ENCODE data around the gene MAPK10. TPM values are rescaled to one million over a fixed set of nuclear protein-coding genes. Genes with fewer than 3 reads are reported as not detected.
"Not testable (repeated sequence)": the region's sequence is repeated elsewhere in the genome, so short reads cannot be mapped to it uniquely, and the experiment has no call there.

MAPK10 gene
- total and polyA plus RNA-seq, 7 experiments from 2014 or later = 0.54 TPM; not detected in 6

GRCh38 chr4:86075796-86076195 lies 284.1 kb downstream of the MAPK10 start:
- POLR2A ChIA-PET; H3K4me3 Mint-ChIP-seq; H3K27ac Mint-ChIP-seq; H3K36me3 ChIP-seq (ENCODE audit: control insufficient read depth in 2 of 3, insufficient read depth in 3 of 3, low read length in 3 of 3); H3K9me3 ChIP-seq (ENCODE audit: control insufficient read depth in 2 of 3, low read length in 3 of 3); DNase-seq; H3K36me3 Mint-ChIP-seq; H3K27me3 Mint-ChIP-seq; intact Hi-C loops (cut with micrococcal nuclease); H3K4me3 ChIP-seq (ENCODE audit: low read length); ATAC-seq; CTCF ChIA-PET; H3K27ac ChIP-seq (ENCODE audit: low read depth, low read length); H3K4me1 ChIP-seq (ENCODE audit: control insufficient read depth in 2 of 2, insufficient read depth in 2 of 2, low read length in 2 of 2); H3K27me3 ChIP-seq (ENCODE audit: control insufficient read depth in 2 of 2, insufficient read depth in 2 of 2, low read length in 2 of 2); H3K9me3 Mint-ChIP-seq; H3K4me1 Mint-ChIP-seq: not testable (repeated sequence)

DNA sequence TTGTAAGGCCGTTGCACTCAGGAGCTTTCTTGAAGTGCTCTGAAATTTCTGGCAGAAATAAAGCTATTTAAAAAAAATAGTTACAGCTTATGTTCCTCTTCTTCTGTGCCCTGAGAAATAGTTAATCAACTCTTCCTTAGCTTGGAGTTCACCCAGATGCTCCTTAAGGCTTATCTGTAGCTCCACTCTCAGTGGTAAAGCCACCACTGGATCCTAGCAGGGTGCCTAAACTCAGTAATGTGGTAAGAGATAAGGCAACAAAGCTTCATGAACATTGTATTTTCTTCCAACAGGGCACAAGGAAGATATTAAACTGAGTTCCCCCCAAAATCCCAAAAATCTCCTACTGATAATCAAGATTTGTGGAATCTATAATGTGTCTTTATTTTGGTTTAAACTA lies 299.5 kb downstream of the MAPK10 start:
- H3K36me3 Mint-ChIP-seq = no peaks in the 10 kb centered on the region
- no peaks in the 10 kb centered on the region for H3K4me1 ChIP-seq (ENCODE audit: control insufficient read depth in 2 of 2, insufficient read depth in 2 of 2, low read length in 2 of 2)
- ChIA-PET POLR2A (no interaction called here), CTCF (no interaction called here)
- H3K4me3 ChIP-seq (ENCODE audit: low read length) = no peak overlapping the region
- H3K9me3 Mint-ChIP-seq = peaks cover 0 to 5% (median 0%) of the 10 kb centered on the region in 11 donors
- no peaks in the 10 kb centered on the region for H3K9me3 ChIP-seq (ENCODE audit: control insufficient read depth in 2 of 3, low read length in 3 of 3)
- ATAC-seq (no peak), DNase-seq (no peak)
- H3K27ac ChIP-seq (ENCODE audit: low read depth, low read length) = no peak overlapping the region
- intact Hi-C loops (cut with micrococcal nuclease) = no loop called here
- H3K27ac Mint-ChIP-seq = no peak overlapping the region
- H3K36me3 ChIP-seq (ENCODE audit: control insufficient read depth in 2 of 3, insufficient read depth in 3 of 3, low read length in 3 of 3) = no peaks in the 10 kb centered on the region
- H3K4me3 Mint-ChIP-seq = no peak overlapping the region
- peaks cover 0 to 7% (median 0%) of the 10 kb centered on the region in 5 donors for H3K27me3 Mint-ChIP-seq
- no peaks in the 10 kb centered on the region for H3K27me3 ChIP-seq (ENCODE audit: control insufficient read depth in 2 of 2, insufficient read depth in 2 of 2, low read length in 2 of 2)
- no peaks in the 10 kb centered on the region for H3K4me1 Mint-ChIP-seq

DNA sequence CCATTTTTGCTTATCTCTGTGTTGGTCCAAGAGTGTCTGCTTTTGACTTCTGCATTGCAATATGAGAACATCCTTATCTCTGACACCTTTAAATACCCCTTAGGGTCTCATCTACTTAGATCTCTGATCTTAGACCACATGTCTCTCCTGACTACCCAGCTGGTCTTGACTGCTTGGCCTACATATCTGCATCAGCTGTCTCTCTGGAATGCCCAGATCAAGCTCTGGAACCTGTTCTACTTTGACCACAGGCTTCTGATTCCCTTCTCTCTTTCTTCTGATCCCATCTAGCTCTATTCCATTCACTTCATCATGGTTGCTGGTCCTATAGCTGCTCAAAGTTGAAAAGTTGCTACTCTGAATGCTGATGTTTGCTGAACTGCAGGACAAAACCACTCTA lies 301.2 kb downstream of the MAPK10 start:
- intact Hi-C loops (cut with micrococcal nuclease) = no loop called here
- no peak overlapping the region for H3K4me3 ChIP-seq (ENCODE audit: low read length)
- Mint-ChIP-seq H3K4me3 (no peak overlapping the region), H3K27me3 (peaks cover 0 to 7% (median 0%) of the 10 kb centered on the region in 5 donors), H3K36me3 (no peaks in the 10 kb centered on the region), H3K27ac (no peak overlapping the region), H3K9me3 (peaks cover 0 to 5% (median 0%) of the 10 kb centered on the region in 11 donors), H3K4me1 (no peaks in the 10 kb centered on the region)
- H3K27ac ChIP-seq (ENCODE audit: low read depth, low read length) = no peak overlapping the region
- CTCF ChIA-PET = no interaction called here
- H3K4me1 ChIP-seq (ENCODE audit: control insufficient read depth in 2 of 2, insufficient read depth in 2 of 2, low read length in 2 of 2) = no peaks in the 10 kb centered on the region
- no peaks in the 10 kb centered on the region for H3K9me3 ChIP-seq (ENCODE audit: control insufficient read depth in 2 of 3, low read length in 3 of 3)
- DNase-seq (no peak), ATAC-seq (no peak)
- POLR2A ChIA-PET = no interaction called here
- H3K27me3 ChIP-seq (ENCODE audit: control insufficient read depth in 2 of 2, insufficient read depth in 2 of 2, low read length in 2 of 2) = no peaks in the 10 kb centered on the region
- H3K36me3 ChIP-seq (ENCODE audit: control insufficient read depth in 2 of 3, insufficient read depth in 3 of 3, low read length in 3 of 3) = no peaks in the 10 kb centered on the region

DNA sequence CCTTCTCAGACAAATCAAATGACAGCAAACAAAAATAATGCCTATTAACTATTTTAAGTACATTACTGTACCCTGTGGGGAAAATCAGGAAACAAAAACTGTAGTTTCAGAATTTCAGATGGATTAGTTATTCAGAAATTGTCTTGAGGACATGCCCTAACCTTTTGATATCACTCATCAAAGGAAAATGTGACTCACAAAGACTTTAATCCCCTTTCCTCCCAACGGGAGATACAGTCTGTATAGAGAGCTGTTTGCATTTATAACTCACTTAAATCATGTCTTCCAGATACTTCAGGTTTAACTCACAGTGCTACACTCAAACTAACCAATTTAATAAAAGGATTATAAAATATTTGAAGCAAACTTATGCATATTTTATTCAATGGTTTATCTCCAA lies 304.0 kb downstream of the MAPK10 start:
- no peak overlapping the region for H3K4me3 Mint-ChIP-seq
- no peaks in the 10 kb centered on the region for H3K36me3 ChIP-seq (ENCODE audit: control insufficient read depth in 2 of 3, insufficient read depth in 3 of 3, low read length in 3 of 3)
- H3K27ac Mint-ChIP-seq = no peak overlapping the region
- no peaks in the 10 kb centered on the region for H3K9me3 ChIP-seq (ENCODE audit: control insufficient read depth in 2 of 3, low read length in 3 of 3)
- ChIA-PET CTCF (no interaction called here), POLR2A (no interaction called here)
- H3K4me1 Mint-ChIP-seq = no peaks in the 10 kb centered on the region
- DNase-seq (no peak), ATAC-seq (no peak)
- H3K36me3 Mint-ChIP-seq = no peaks in the 10 kb centered on the region
- H3K4me1 ChIP-seq (ENCODE audit: control insufficient read depth in 2 of 2, insufficient read depth in 2 of 2, low read length in 2 of 2) = no peaks in the 10 kb centered on the region
- intact Hi-C loops (cut with micrococcal nuclease) = no loop called here
- H3K4me3 ChIP-seq (ENCODE audit: low read length) = no peak overlapping the region
- H3K27me3 Mint-ChIP-seq = peaks cover 0 to 7% (median 0%) of the 10 kb centered on the region in 5 donors
- peaks cover 0 to 3% (median 0%) of the 10 kb centered on the region in 11 donors for H3K9me3 Mint-ChIP-seq
- no peaks in the 10 kb centered on the region for H3K27me3 ChIP-seq (ENCODE audit: control insufficient read depth in 2 of 2, insufficient read depth in 2 of 2, low read length in 2 of 2)
- H3K27ac ChIP-seq (ENCODE audit: low read depth, low read length) = no peak overlapping the region

- Mint-ChIP-seq H3K9me3 (peaks cover 0 to 4% (median 0%) of the 10 kb centered on the region in 11 donors), H3K4me3 (no peak overlapping the region), H3K4me1 (no peaks in the 10 kb centered on the region), H3K27ac (no peak overlapping the region), H3K36me3 (no peaks in the 10 kb centered on the region), H3K27me3 (peaks cover 0 to under 1% (median 0%) of the 10 kb centered on the region in 5 donors)
- no peaks in the 10 kb centered on the region for H3K9me3 ChIP-seq (ENCODE audit: control insufficient read depth in 2 of 3, low read length in 3 of 3)
- ATAC-seq (no peak), DNase-seq (no peak)
- no peak overlapping the region for H3K27ac ChIP-seq (ENCODE audit: low read depth, low read length)
- H3K36me3 ChIP-seq (ENCODE audit: control insufficient read depth in 2 of 3, insufficient read depth in 3 of 3, low read length in 3 of 3) = no peaks in the 10 kb centered on the region
- intact Hi-C loops (cut with micrococcal nuclease) = no loop called here
- H3K4me3 ChIP-seq (ENCODE audit: low read length) = no peak overlapping the region
- H3K27me3 ChIP-seq (ENCODE audit: control insufficient read depth in 2 of 2, insufficient read depth in 2 of 2, low read length in 2 of 2) = no peaks in the 10 kb centered on the region
- CTCF ChIA-PET = no interaction called here
- no peaks in the 10 kb centered on the region for H3K4me1 ChIP-seq (ENCODE audit: control insufficient read depth in 2 of 2, insufficient read depth in 2 of 2, low read length in 2 of 2)
- POLR2A ChIA-PET = no interaction called here
Measured at GRCh38 chr4:86054286-86055032, 305.4 kb downstream of the MAPK10 start.

DNA sequence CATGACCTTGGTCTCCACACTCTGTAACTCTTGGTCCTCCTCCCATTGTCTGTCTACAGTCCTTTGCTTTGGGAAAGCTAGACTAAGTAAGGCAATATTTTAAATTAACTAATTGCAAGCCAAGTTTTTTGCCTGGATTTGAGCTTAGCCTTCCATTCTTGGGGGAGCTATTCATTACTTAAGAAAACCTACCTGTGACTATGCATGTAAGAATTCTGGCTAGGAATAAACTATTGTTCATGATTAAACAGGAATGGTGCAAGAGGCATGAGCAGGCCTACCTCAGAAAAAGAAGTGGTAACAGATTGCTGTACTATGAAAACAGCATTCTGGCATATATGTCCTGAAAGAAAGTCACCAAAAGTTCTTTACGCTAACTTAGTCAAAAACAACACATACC lies 309.4 kb downstream of the MAPK10 start:
- ChIA-PET POLR2A (no interaction called here), CTCF (no interaction called here)
- Histone ChIP-seq H3K4me3 (ENCODE audit: low read length) (no peak overlapping the region), H3K4me1 (ENCODE audit: control insufficient read depth in 2 of 2, insufficient read depth in 2 of 2, low read length in 2 of 2) (no peaks in the 10 kb centered on the region), H3K27ac (ENCODE audit: low read depth, low read length) (no peak overlapping the region), H3K36me3 (ENCODE audit: control insufficient read depth in 2 of 3, insufficient read depth in 3 of 3, low read length in 3 of 3) (no peaks in the 10 kb centered on the region), H3K9me3 (ENCODE audit: control insufficient read depth in 2 of 3, low read length in 3 of 3) (no peaks in the 10 kb centered on the region), H3K27me3 (ENCODE audit: control insufficient read depth in 2 of 2, insufficient read depth in 2 of 2, low read length in 2 of 2) (no peaks in the 10 kb centered on the region)
- intact Hi-C loops (cut with micrococcal nuclease) = no loop called here
- ATAC-seq = no peak
- Mint-ChIP-seq H3K9me3 (peaks cover 0 to 10% (median 0%) of the 10 kb centered on the region in 11 donors), H3K4me3 (no peak overlapping the region), H3K4me1 (no peaks in the 10 kb centered on the region), H3K27me3 (no peaks in the 10 kb centered on the region), H3K27ac (no peak overlapping the region), H3K36me3 (no peaks in the 10 kb centered on the region)
- no peak for DNase-seq

DNA sequence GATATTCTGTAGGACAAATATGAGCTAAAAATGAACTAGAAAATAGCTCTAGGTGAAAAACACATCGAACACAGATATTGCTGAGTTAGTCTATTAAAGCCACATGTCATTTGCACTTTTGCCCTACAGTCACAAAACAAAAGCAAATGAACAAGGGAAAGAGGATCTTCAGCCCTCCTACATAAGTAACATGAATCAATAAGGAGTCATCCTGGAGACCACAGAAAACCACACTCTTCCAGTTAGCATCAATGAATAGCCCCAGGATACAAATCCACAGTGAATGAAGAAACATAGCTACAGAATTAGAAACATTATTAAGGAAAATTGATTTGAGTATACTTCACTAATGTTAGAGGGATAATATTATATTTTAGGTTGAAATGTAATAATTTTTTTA lies 311.4 kb downstream of the MAPK10 start:
- Mint-ChIP-seq H3K27me3 (no peaks in the 10 kb centered on the region), H3K36me3 (no peaks in the 10 kb centered on the region), H3K9me3 (peaks cover 0 to 10% (median 0%) of the 10 kb centered on the region in 11 donors), H3K4me3 (no peak overlapping the region), H3K4me1 (no peaks in the 10 kb centered on the region), H3K27ac (no peak overlapping the region)
- no peaks in the 10 kb centered on the region for H3K27me3 ChIP-seq (ENCODE audit: control insufficient read depth in 2 of 2, insufficient read depth in 2 of 2, low read length in 2 of 2)
- ChIA-PET CTCF (no interaction called here), POLR2A (no interaction called here)
- intact Hi-C loops (cut with micrococcal nuclease) = loop anchor here in 1 of 2 donors (10.0 kb wide), 1 partner anchor 846 kb away; the partner anchor contains the start of gene C4orf36
- no peak overlapping the region for H3K27ac ChIP-seq (ENCODE audit: low read depth, low read length)
- H3K4me3 ChIP-seq (ENCODE audit: low read length) = no peak overlapping the region
- DNase-seq (no peak), ATAC-seq (no peak)
- H3K4me1 ChIP-seq (ENCODE audit: control insufficient read depth in 2 of 2, insufficient read depth in 2 of 2, low read length in 2 of 2) = no peaks in the 10 kb centered on the region
- H3K36me3 ChIP-seq (ENCODE audit: control insufficient read depth in 2 of 3, insufficient read depth in 3 of 3, low read length in 3 of 3) = no peaks in the 10 kb centered on the region
- H3K9me3 ChIP-seq (ENCODE audit: control insufficient read depth in 2 of 3, low read length in 3 of 3) = no peaks in the 10 kb centered on the region
